D341Med (cell line): Measurements from ENCODE around the gene FMC1.
A peak's percentile ranks its signal among the peaks of the same experiment; 100 is the strongest.

Experiments used
- DNase-seq: peaks from one replicate; pipeline ENCODE4 v3.0.0; 2012; ENCODE audit warnings: low spot score

The FMC1 gene

GRCh38 chr7:139374246-139374645 lies 33.1 kb downstream of the FMC1 start:
- DNase-seq, result no peak

DNA sequence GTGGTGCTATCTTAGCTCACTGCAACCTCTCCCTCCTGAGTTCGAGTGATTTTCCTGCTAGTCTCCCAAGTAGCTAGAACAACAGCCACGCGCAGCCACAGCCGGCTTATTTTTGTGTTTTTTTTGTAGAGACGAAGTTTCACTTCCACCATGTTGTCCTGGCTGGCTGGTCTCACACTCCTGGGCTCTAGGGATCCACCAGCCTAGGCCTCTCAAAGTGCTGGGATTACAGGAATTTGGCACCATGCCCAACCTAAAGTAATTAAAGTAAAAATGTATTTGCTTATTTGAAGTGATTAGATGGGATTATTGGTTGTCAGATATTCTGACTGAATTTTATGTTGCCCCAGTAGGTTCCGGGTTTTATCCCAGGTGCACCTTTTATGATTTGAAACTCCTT lies 41.3 kb downstream of the FMC1 start:
- peak; percentile 67 for DNase-seq

GRCh38 chr7:139384611-139385010 lies 43.5 kb downstream of the FMC1 start:
- DNase-seq, result no peak

- DNase-seq, result no peak
Measured at GRCh38 chr7:139387594-139387993, 46.5 kb downstream of the FMC1 start.

DNA sequence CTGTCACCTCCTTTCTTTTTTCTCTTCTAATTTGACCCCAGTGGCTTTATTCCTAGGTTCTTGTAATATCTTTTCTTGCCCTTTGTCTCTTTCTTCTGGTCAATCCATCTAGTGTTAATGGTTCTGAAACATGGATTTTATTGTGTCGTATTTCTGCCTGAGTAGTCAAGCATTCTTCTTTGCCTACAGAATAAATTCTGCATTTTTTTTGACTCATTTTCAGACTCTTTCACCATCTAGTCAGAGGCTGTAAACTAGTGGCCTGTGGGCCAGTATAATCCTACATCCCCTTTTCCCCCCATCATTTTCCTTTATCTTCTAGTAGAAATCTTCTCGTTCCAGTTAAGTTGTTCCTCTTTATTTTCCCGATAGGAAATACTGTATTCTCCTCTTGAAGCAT lies 48.0 kb downstream of the FMC1 start:
- DNase-seq, result no peak

GRCh38 chr7:139389774-139390173 lies 48.6 kb downstream of the FMC1 start:
- no peak for DNase-seq

- no peak for DNase-seq
Measured at GRCh38 chr7:139393621-139394211, 52.6 kb downstream of the FMC1 start.

- DNase-seq, result no peak
Measured at GRCh38 chr7:139394540-139394939, 53.4 kb downstream of the FMC1 start.
